CD4-positive, alpha-beta T cell treated with Interleukin-12 subunit alpha and Interleukin-12 subunit beta, for 1 hour (primary cell): ENCODE results near the gene ZNF365.
A peak's percentile ranks its signal among the peaks of the same experiment; 100 is the strongest.

Experiments used
- DNase-seq: peaks from one replicate; pipeline ENCODE4 v3.0.0-alpha.2; 2020

The ZNF365 gene

DNA sequence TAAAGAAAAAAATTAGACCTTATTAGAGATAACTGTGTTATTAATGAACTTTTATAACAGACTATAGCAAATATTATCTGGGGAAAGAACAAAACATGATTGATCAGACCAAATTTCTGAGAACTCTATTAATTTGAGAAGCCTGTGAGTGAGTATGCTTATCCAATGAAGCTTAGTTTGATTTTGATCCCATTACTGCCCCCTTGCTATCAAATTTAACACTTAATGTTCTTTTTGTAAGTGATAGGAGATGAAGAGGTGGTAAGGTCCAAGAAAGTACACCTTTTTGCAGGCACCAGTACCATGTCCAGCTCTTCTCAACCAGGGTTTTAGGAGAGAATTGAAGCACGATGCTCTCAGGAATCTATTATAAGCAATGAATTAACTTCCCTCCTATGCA is 49.9 kb downstream of the ZNF365 start:
- peak; percentile 15 for DNase-seq

- DNase-seq = no peak
Measured at GRCh38 chr10:62426086-62426485, 51.9 kb downstream of the ZNF365 start.

DNA sequence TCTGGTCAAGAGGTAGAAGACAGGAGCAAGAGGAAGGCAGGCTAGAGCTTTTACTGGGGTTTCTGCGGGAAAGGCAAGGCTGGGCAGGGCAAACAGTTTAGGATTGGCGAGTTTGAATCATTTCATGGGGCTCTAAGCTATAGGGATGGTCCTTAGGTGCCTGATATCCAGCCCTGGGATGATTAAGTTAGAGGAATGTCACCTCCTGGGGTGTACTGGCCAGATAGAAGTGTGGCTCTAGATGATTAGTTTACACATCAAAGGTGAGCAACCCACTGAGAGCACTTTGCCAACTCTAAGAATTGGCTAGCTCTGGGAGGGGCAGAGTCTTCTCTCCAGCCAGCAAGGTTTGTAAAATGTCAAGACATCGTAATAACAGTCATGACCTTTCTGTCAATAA is 52.4 kb downstream of the ZNF365 start:
- DNase-seq = no peak

DNA sequence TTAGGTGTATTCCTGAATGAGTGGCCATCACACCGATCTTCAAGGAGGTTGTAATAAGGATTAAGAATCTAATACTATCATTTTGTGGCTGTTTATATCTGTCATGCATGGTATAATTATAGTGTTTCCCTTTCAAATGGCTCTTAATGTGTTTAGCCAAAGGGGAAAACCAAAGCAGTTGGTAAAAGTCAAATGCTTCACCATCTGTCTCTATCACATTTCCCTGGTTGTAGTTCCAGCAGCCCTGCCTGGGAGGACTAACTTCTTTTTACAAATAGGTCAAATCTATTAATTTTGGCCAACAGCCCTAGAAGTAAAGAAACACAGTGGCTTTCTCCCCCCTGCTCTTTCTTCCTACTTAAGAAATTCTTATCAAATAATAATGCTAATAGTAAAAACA is 56.7 kb downstream of the ZNF365 start:
- DNase-seq = no peak

- no peak for DNase-seq
Measured at GRCh38 chr10:62433181-62433692, 59.1 kb downstream of the ZNF365 start.

GRCh38 chr10:62433901-62434300 is 59.7 kb downstream of the ZNF365 start:
- DNase-seq = no peak

DNA sequence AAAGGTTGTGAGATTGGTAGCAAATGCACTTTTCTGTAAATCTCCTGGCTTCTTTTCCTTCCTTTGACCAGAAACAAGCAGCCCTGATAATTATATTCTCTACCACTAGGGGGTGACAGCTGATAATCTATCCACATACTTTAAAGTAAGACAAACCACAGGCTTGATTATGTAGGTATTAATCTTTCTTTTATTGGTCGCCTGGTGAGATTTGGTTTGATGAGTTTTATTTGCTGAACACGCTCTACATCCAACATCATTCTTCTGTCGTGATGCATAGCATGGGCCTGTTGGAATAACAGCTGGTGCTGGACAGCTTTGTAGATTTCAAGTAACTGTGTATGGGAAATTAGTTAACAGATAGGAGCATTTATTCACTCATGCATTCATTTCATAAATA is 63.5 kb downstream of the ZNF365 start:
- DNase-seq = peak; percentile 69

DNA sequence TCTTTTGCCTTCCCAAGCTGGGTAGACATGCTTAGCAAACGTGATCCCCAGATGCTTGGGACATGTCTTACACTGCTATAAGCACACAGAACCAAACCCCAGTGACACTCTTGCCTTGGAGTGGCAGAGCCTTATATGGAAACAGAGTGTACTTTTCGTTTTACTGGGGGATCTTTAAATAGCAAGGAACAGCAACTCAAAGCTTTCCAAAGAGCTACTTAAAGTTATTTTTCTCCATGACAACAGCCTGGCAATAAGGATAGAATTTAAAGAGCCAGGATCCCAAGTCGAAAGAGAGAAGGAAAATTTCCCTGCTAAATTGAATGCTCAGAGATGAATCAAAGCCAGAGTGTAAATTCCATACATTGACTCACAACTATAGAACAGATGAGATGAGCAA is 67.8 kb downstream of the ZNF365 start:
- DNase-seq = no peak

DNA sequence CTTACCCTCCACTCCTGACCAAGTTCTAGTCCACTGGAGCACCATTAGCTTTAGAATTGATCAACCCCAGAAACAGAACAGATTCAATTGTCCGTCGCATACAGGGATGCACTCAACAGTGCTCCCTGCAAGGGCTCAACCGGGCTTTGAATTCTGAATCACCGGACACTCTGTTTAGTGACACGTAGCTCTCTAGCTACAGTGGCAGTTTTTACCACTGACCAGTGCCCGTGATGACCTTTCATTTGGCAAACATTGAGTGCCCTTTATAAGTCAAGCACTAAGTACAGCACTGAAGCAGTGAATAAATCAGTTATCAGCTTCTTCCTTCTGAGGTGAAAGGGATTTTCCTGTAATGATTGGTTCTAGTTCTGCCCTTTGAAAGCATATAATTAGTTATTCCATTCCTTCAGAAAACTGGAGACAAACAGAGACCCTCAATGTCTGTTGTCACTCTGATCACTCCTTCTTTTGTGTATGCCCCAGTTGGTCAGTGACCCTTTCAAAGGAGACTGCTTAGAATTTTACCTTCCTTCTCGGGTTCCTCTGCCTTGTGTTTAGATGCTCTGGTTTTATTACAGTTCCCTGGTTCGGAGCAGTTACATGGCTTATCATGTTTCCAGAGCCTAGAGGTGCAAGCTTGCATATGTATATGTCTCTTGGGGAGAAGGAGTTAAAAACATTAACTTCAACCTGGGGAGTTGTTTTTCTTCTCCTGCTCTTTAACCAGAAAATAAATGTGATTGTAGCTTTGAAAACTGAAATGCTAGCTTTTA is 68.9 kb downstream of the ZNF365 start:
- DNase-seq = no peak

GRCh38 chr10:62443866-62444265 is 69.7 kb downstream of the ZNF365 start:
- DNase-seq = no peak

- no peak for DNase-seq
Measured at GRCh38 chr10:62446627-62447026, 72.5 kb downstream of the ZNF365 start.

DNA sequence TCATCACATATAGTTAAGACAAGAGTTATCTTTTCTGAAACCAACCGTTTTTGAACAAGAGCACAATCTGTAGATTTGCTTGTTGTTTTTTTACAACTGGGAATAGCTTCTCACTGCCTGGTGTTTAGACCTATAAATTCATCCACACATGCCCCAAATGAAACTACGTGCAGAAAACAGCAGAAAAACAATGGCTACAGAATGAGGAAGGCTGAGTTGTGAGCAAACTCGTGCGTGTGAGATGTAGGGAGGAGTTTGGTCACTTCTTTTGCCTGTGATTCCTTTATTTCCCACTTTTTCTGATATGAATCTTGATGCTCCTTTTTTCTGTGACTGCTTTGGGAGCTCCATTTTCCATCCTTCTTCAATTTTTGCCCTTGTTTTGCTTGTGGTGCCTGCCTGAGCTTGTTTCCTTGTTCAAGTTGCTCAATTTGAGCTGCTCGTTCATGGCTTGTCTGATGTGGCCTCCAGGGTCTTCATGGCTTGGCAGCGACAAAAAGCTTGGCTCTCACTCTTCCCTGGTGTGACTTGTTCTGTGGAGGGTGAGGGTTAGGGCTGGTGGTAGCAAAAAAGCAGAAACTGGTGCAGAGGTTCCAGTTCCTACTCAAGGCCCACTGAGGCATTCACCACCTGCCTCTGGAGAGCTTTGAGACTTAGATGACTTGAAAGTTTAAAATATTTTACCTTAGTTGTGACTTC is 76.9 kb downstream of the ZNF365 start:
- DNase-seq = no peak

DNA sequence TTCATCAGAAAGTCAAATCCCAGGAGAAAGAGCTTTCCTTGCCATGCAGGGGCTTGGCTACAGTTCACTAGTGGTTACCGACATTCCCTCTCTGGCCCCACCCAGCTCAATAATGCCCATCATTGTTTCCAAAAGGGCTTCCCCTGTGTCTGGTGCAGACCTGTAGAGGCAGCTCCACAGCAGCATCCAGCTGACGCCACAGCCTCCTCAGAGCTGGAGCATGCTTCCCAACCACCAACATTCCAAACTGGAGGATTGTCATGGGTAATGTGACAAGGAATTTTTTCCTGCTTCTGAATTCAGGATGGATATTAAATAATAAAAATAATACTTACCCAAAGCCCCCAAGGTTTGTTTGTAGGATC is 77.4 kb downstream of the ZNF365 start:
- DNase-seq = no peak
